ENCODE measurements around the gene NR1H3.
A peak's percentile ranks its signal among the peaks of the same experiment; 100 is the strongest.
"Not testable (repeated sequence)": the region's sequence is repeated elsewhere in the genome, so short reads cannot be mapped to it uniquely, and the experiment has no call there.

The NR1H3 gene

DNA sequence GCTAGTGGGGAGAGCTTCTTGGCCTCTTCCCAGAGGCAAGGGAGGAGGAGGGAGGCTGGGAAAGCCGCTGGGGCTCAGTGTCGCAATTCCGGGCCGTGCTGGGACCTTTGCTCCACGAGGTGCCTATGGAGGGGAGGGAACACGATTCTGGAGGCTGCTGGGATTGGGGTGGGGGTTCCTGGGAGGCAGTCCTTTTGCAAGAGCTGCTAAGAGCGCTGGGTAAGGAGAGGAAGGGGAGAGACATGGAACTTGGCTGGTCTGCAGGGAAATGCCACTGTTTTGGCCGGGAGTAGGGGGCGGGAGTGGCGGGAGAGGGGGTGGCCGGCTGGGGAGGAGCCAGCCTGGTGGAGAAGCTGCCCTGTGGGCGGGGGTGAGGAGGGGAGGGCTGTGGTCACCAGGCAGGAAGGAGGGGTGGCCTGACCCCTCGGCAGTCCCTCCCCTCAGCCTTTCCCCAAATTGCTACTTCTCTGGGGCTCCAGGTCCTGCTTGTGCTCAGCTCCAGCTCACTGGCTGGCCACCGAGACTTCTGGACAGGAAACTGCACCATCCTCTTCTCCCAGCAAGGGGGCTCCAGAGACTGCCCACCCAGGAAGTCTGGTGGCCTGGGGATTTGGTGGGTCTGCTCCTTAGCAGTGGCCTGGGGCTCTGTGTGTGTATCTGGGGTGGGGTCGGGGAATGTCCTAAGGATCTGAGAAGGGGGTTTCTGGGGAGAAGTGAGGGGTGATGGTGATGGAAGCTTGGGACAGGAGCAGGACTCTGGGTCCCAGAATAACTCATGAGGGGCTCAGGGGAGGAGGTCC, at the start of gene NR1H3:
Gene NR1H3, plus strand, starts transcription at position 480 of the 800 bp plus-strand sequence. CDS start 1,221 bp downstream, outside the sequence.
- no peak for DNase-seq

DNA sequence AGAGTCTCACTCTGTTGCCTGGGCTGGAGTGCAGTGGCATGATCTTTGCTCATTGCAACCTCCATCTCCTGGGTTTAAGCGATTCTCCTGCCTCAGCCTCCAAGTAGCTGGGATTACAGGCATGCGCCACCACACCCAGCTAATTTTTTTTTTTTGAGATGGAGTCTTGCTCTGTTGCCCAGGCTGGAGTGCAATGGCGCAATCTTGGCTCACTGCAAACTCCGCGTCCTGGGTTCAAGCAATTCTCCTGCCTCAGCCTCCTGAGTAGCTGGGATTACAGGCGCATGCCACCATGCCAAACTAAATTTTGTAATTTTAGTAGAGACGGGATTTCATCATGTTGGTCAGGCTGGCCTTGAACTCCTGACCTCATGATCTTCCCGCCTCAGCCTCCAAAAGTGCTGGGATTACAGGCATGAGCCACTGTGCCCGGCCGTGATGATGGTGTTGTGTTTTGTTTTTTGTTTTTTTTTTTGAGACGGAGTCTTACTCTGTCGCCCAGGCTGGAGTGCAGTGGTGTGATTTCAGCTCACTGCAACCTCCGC, 49.7 kb upstream of the NR1H3 start:
- not testable (repeated sequence) for DNase-seq

DNA sequence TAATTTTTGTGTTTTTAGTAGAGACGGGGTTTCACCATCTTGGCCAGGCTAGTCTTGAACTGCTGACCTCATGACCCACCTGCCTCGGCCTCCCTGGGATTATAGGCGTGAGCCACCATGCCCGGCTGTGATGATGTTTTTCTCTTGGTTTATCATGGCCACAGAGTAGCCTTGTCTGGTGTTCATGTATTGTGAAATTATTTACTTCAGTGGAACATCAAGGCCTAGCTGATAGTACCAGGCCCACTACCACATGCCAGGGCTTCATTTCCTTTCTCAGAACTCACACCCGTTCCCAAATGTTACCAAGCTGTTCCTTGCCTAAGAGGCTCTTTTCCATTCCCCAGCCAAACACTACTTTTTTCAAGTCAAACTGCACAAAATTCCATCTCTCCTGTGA, 49.2 kb upstream of the NR1H3 start:
- no peak for DNase-seq

DNA sequence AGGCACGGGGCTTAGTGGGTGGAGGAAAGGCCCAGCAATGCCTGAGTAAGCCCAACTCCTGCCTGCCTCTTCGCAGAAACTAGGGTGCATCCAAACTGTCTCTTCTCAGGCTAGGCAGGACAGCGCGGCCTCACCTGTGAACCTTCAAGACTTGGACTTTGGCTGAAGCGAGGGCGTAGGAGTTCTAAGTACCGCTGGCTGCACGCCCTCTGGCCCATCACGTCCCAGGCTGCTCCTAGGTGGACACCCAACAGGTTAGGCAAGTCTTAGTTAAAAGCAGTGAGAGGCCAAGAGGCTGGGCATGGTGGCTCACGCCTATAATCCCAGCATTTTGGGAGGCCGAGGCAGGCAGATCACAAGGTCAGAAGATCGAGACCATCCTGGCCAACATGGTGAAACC, 44.9 kb upstream of the NR1H3 start:
- no peak for DNase-seq

DNA sequence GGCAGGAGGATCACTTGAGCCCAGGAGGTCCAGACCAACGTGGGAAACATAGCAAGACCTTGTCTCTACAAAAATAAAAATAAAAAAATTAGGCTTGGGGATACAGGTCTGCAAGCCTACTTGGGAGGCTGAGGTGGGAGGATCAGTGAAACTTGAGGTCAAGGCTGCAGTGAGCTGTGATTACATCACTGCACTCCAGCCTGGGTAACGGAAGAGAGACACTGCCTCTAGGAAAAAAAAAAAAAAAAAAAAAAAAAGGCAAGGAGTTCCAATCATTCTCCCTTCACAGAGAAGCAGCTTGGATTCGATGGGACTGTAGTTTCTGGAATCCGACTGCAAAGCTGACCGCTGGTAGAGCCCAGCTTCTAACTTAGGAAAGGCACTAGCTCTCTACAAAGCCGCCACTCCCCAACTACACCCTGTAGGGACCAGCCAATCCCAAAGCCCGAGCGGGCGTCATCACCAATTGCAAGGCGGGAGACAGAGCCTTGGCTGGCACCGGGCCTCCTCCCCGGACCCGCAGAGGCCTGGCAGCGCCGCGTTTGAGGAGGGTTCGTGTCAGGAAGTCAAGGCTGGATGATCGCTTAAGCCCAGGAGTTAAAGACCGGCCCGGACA, 43.7 kb upstream of the NR1H3 start:
- DNase-seq: peak; percentile 90

DNA sequence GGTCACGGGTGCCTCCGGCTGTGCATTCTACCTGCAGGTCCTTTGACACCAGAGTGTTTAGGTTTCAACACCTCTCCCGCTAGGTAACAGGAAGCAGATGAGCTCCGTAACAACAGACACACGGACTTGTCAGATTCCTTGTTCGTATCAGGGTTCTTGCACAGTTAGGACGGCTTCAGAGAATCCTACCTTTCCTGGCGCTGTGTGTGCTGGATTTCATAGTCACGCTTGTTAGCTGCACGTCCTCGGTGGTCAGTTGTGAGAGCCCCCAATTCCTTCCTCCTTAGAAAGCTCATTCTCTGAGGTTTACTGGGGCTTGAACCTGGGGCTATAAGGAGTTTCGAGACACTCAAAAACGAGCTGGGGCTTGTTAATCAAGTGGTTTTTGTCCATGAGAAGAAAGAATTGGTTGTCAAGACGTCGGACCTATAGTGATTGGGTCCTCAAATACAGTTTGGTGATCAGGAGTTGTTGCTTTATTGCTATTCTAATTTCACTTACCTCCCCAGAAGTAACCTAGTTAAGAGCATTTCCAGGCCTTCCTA, 42.4 kb upstream of the NR1H3 start:
- no peak for DNase-seq

DNA sequence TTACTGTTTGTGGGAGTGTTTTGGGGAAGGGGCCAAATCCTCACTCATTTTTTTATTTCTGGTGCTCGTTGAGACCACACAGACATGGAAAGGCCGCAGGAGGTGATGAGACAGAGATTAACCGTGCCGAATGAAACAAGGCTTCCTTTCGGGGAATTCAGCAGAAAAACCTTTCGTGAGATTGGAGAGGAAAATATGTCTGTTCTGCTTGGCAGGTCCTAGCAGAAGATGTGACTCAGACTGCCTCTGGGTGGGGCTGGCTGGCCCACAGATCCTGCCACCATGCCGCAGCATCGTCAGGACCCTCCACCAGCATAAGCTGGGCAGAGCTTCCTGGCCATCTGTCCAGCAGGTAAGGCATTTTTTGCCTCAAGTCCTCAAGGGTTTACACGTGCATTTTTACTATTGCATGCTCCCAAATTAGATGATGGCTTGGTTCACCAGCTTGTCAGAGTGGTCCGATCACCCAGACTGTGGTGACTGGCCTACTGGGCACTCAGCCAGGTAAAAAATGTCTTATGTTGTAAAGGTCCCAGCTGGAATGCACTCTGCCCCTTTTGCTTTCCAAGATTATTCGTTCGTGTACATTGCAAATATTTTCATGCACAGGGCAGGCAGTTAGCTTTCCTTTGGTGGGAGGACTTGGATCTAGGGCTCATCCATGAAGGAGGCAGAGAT, 41.5 kb upstream of the NR1H3 start:
- no peak for DNase-seq

DNA sequence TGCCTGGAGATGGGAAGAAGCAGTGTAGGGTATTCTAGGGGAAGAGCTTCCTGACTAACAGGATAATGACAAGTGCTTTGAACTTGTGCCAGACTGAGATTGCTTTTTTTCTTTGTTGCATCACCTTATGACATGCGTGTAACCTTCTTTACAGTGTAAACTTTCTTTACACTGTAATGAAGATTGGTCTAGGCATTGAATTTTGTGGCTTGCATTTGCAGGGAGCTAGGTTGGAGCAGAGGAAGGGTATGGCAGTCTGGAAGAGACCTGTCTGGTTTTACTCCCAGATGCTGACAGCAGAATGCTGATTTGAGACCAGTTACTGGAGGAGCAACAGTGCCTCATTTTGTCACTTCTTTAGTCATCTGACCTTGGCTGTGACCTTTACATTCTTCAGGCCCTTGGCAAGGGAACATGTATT, 37.4 kb upstream of the NR1H3 start:
- DNase-seq: no peak

DNA sequence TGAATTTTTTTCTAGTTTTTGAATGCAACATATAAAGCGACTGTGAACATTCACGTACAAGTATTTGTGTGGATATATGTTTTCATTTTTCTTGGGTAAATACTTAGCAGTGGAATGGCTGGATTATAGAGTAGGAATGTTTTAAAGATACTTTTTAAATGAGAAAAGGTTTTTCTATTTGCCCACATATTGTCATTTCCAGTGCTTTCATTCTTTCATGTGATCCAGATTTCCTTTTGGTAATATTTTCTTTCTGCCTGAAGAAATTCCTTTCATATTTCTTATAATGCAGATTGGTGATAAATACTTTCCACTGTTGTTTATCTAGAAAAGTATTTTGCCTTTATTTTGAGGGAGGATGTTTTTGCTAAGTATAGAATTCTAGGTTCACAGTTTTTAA, 35.1 kb upstream of the NR1H3 start:
- no peak for DNase-seq

DNA sequence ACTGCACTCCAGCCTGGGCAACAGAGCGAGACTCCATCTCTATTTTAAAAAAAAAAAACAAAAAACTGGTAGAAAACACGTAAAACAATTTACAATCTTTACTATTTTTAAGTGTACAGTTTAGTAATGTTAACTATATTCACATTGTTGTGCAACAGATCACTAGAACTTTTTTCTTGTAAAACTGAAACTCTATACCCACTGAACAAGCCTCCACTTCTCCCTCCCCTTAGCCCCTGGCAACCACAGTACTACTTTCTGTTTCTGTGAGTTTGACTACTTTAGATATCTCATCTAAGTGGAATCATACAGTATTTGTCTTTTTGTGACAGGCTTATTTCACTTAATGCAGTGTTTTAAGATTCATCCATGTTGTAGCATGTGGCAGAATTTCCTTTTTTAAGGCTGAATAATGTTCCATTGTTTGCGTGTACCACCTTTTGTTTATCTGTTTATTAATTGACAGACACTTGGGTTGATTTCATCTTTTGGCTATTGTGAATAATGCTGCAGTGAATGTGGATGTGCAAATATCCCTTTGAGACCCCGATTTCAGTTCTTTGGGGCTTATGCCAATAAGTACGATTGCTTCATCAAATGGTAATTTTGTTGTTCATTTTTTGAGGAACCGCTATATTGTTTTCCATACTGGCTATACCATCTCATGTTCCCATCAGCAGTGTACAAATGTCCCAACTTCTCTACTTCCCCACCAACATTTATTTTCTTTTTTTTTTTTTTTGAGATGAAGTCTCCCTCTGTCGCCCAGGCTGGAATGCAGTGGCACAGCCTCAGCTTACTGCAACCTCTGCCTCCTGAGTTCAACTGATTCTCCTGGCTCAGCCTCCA, 32.0 kb upstream of the NR1H3 start:
- DNase-seq: no peak

DNA sequence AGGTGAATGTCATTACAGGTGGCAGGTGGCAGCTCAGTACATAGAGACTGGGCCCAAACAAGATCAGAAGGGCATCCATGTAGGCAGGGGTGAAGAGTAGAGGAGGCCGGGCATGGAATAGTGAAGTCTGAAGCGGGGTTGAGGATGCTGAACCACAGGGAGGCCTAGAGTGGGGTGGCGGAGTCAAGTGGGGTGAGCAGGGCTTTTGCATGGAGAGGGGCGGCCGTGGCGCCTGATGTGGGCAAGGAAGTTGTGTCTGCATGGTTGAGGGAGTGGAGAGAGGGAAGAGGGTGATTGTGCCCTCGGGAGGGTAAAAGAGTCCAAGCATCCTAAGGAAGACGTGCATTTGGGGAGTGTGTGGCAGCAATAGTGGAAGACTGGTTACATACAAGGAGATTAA, 28.6 kb upstream of the NR1H3 start:
- DNase-seq: no peak

DNA sequence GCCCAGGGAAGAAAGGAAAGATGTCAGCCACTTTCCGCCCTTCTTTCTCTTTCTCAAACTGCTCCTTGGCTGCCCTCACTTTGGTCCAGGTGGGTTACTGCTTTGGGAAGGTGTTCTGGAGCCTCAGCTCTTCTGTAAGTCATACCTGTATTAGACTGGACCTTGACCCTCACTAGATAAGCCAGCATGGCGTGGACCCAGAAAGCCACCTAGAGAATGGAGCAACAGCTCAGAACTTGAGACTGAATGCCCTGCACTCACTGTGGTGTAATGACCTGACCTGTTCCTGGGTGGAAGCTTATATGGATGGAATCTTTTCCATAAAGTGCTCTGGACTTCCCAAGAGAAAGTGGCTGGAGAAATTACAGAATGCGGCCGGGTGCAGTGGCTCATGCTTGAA, 24.7 kb upstream of the NR1H3 start:
- no peak for DNase-seq

DNA sequence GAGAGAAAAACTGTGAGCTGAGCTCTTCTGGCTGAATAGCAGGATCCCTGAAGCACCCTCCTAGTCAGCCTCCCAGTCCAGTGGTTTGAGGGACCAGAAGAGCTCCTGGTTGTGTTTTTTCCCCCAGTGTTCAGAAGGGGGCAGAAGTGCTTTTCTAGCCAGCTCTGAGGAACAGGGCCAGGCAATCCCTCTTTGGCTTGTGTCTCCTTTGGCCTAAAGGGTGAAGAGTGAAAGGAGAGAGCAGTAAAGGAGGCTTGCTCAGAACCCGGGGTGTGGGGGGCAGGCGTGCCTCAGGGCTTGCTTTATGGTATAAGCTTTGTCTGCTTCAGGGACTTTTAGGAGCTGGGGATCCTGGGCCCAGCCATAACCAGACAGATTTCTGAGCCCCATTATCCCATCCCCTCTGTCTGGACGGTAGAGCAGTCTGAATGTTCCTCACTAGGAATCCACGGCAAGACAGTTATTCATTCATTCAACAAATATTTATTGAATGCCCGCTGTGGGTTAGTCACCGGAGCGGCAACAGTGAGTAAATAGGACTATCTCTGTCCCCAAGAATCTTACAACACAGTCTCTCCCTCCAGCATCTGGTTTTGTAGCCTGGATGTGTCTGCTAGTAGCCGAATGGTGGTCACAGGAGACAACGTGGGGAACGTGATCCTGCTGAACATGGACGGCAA, 23.7 kb upstream of the NR1H3 start:
- DNase-seq: peak; percentile 7

DNA sequence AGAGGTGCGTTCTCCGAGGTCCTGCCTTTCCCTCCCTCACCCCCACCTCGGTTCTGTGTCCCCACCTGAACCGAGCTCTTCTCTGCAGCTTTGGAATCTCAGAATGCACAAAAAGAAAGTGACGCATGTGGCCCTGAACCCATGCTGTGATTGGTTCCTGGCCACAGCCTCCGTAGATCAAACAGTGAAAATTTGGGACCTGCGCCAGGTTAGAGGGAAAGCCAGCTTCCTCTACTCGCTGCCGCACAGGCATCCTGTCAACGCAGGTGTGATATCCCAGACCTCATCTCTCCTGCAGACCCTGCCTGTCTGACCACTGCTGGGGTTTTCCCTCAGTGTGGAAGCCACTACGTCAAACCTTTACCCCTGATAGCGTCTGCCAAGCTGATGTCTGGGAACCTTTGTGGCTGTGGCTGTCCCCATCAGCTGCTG, 23.1 kb upstream of the NR1H3 start:
- DNase-seq: peak; percentile 57

DNA sequence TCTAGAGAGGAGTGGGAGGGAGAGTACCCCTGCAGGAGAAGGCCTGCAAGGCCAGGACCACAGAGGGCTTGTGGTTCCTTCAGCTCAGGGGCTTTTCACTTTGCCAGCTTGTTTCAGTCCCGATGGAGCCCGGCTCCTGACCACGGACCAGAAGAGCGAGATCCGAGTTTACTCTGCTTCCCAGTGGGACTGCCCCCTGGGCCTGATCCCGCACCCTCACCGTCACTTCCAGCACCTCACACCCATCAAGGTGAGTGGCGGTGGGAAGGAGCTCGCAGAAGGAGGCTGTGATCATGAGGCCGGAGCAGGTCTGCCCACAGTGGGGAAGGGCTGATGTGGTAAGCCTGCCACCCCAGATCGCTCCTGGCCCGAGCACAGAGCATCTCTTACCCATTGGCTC, 22.6 kb upstream of the NR1H3 start:
- no peak for DNase-seq

DNA sequence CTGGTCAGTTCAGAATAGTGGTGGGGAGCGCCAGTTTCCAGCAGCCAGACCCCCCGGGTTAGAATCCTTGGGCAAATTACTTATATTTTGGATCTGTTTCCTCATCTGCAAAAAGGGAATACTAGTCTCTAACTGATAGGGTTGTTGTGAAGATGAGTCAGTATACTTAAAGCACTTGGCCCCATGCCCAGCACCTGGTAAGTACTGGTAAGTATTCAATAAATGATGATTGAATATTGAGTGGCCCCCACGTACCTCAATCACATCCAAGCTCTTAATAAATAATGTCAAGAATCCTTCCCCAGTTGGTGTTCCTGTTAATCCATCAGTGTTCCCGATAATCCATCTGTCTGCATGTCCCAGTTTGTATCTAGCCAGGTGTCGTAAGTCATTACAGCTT, 21.3 kb upstream of the NR1H3 start:
- DNase-seq: no peak

DNA sequence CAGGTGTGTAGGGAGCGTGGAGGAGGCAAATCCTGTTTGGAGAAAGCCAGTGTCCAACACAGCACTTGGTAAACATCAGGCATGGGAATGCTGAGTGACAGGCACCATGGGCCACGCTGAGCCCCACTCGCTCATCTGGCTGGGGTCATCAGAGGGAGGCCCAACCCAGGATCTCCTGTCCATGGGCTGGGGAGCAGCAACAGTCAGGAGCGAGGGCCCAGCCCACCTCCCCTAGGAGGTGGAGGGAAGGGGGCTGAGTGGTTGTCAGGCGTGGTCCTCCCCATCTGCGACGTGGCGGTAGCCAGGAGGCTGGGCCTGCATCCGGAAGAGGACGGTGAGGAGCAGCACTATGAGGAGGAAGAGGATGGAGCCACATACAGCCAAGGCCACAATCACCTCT, 17.9 kb upstream of the NR1H3 start:
- no peak for DNase-seq

DNA sequence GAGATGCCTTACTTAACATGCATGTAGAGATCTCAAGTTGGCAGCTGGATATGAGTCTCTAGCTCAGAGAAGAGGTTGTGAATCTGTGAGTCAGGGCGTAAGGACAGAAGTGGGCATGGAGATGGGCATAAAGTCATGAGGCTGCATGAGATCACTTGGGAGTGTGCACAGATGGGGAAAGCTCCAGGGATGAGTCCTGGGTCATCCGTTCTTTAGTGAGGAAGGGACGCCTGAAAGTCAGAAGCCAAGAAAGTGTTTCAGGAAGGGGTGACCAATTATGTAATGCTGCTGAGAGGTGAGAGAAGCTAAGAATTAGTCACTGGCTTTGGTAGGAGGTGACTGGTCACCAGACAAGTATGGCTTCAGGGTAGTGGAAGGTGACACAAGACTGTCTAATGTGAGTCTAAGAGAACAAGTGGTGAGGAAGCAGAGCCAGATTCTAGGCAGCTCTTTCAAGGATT, 15.9 kb upstream of the NR1H3 start:
- no peak for DNase-seq

DNA sequence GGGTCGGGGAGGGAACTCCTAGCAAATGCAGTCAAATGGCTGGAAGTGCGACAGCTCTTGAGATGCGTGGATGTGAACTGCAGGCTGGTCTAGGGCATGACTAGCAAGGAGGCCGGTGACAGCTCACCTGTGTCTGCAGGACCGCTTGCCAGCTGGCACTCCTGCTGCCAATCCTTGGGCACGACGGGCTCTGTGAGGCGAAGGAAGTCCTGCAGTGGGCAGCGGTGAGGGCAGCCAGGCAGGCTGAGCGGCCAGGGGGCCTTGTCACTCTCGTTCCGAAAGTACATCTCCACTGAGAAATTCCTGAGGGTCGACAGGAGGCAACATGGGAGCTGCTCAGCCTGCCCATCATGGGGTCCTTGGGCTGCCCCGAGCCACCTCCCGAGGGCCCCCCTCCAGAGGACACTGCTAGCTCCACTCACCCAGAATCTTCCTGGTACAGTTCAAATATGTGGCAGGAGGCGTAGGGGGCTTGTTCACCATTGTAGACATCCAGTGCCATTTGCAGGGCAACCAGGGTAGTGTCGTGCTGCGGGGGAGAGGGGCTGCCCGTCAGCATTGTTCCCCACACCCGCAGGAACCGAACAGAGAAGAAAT, 15.1 kb upstream of the NR1H3 start:
- DNase-seq: no peak

DNA sequence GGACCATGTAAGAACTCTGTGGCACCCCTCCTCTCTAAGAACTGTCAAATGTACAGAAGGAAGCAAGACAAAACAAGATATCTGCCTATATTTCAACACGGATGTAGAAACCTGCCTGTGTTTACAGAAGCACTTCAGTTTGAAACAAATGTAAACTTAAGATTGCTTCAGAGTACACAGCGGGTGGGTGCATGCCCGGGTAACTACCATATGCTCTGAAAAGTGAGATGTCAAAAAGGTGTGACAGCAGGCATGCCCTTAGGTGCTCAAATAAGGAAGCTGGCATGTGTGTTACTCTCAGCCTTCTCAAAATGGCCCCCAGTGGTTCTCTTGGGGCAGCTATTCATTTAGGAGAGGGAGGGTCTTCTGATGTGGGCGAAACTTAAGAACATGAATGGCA, 14.3 kb upstream of the NR1H3 start:
- no peak for DNase-seq
